Measurements from ENCODE around the gene KRTAP12-4.
"Not testable (repeated sequence)": the region's sequence is repeated elsewhere in the genome, so short reads cannot be mapped to it uniquely, and the experiment has no call there.

The KRTAP12-4 gene

DNA sequence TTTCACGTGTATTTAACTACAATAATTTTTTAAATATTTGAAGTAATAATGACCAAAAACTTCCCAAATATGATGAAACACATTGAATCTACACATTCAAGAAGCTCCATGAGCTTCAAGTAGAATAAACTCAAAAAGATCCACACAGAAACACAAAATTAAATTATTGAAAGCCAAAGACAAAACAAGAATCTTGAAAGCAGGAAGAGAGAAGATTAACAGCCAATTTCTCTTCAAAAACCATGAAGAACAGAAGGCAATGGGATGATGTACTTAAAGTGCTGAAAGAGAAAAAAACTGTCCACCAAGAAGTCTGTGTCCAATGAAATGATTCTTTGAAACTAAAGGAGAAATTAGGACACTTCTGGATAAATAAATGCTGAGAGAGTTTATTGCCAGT, 22.4 kb downstream of the KRTAP12-4 start:
- no peak for DNase-seq (ENCODE audit: low spot score)

DNA sequence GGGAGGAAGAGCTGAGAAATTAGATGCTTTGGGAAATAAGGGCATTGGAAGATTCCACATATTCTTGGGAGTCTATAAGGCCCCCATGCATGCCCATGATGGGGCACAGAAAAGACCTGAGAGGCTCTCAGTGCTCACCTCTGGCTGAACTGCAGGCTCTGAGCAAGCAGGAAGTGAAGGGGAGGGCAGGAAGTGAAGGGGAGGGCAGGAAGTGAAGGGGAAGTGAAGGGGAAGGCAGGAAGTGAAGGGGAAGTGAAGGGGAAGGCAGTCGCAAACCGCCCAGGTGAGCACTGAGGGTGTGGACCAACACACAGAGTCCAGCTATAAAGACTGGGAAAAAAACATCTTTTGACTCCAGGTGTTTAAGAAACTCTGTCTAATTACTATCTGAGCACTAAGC, 24.0 kb downstream of the KRTAP12-4 start:
- no peak for DNase-seq (ENCODE audit: low spot score)

DNA sequence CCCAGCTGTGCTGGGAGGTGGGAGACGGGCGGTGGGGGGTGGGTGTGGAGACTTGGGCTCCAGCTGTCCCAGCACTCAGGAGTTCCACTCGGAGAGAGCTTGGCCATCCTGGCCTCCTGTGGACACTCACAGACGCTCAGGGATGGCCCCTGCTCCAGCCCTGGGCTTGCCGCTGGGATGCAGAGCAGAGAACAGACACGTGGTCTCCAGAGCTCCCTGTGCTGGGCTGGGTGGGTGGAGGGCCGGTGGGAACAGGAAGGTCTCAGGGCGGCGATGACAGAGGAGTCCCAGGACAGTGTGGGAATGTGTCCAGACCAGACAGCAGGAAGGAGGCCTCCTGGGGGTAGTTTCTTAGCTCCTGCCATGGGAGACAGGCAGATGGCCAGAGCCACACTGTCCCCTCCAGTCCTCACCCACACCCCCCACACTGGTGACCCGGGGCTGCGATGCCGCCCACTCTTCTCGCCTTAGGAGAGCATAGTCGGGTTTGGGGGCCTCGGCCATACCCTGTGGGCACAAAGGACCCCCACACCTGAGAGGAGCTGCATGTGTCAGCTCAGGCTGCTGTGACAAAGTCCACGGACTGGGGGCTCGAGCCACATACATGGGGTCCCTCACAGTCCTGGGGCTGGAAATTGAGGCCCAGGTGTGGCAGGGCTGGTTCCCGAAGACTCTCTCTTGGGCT, 25.6 kb downstream of the KRTAP12-4 start:
- DNase-seq (ENCODE audit: low spot score), result no peak

DNA sequence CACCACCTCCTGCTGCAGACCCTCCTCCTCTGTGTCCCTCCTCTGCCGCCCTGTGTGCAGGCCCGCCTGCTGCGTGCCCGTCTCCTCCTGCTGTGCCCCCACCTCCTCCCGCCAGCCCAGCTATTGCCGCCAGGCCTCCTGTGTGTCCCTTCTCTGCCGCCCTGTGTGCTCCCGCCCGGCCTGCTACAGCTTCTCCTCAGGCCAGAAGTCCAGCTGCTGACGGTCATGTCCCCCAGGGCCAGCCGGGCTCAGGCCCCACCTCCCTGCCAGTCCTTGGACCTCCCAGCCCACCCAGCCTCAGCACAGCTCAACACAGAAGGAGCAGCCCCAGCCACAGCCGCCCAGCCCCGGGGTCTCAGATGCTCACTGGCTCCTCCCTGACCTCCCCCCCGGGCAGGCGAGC, 26.6 kb downstream of the KRTAP12-4 start:
- not testable (repeated sequence) for DNase-seq (ENCODE audit: low spot score)

DNA sequence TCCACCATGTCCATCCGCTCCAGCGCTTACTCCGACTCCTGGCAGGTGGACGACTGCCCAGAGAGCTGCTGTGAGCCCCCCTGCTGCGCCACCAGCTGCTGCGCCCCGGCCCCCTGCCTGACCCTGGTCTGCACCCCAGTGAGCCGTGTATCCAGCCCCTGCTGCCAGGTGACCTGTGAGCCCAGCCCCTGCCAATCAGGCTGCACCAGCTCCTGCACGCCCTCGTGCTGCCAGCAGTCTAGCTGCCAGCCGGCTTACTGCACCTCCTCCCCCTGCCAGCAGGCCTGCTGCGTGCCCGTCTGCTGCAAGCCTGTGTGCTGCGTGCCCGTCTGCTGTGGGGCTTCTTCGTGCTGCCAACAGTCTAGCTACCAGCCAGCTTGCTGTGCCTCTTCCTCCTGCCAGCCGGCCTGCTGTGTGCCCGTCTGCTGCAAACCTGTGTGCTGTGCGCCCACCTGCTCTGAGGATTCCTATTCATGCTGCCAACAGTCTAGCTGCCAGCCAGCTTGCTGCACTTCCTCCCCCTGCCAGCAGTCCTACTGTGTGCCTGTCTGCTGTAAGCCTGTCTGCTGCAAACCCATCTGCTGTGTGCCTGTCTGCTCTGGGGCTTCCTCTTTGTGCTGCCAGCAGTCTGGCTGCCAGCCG, 27.2 kb downstream of the KRTAP12-4 start:
- DNase-seq (ENCODE audit: low spot score), result not testable (repeated sequence)

DNA sequence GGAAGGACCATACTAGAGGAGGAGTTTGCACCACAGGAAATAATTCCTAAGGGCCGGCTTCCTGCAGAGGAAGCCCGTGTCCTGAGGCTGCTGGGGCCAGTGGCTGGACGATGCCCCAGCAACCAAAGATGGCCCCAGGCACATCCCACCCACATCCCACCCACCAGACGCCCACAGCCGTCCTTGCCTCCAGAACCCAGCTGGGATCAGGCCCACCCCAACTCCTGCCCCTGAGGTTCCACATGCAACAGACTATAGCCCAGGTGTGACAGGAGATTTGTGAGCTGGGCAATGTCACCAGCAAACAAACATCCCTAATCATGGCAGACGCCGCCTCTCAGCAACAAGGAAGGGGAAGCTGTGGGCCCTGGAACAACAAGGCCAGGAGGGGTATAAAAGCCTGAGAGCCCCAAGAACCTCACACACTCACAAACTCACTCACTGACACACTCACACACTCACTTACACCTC, 27.8 kb downstream of the KRTAP12-4 start, which contains the start of gene KRTAP10-9:
TSS of gene KRTAP10-9 (plus strand) at position 421 of the 471 bp plus-strand sequence. CDS start 79 bp downstream, outside the sequence.
- DNase-seq (ENCODE audit: low spot score), result no peak

DNA sequence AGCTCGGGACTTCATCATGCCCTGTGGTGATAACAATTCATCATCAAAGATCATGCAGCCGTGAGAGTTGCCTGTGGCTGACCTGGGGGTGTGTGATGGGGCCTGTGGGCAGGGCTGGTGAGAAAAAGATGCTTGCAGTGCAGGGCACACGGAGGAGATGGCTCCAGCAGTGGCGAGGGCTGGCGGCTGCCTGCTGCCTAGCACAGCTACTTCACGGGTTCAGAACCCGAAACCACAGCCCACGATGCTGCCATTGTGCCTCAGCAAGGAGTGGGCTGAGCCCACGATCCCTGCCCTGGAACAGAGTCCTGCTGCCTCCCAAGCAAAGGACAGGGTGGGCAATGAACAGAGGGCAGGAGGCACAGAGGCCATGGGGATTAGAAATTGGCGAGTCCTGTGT, 28.2 kb downstream of the KRTAP12-4 start:
- DNase-seq (ENCODE audit: low spot score), result no peak

DNA sequence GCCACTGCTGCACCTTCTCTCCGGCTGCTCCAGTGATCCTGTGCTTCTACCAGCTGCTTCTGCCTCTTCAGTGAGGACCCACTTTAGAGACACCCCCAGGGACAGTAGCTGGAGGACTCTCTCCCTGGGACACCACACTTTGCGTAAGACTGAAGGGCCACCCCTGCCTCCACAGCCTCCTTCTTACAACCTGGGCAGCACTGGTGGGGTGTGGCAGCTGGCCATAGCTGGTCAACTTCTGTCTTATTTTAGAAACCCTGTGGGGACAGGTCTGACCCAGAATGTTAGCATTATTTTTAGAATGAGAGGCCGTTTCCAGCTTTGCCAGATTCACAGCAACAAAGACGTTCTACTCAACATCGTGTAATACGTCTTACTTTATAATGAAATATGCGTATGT, 28.7 kb downstream of the KRTAP12-4 start:
- DNase-seq (ENCODE audit: low spot score), result no peak

DNA sequence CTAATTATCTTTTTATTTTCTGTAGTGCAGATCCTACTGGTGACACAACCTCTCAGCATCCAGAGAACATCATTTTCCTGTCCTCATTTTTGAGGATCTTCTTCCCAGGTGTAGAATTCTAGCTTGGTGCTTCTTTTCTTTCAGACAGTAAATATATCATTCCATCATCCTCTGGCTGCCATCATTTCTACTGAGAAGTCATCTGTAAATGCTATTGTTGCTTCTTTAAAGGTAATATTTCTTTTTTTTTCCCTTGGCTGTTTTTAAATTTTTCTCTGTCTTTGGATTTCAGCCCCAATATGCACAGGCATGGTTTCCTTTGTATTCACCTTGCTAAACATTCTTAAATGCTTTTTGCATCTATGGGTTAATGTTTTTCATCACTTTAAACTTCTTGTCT, 30.9 kb downstream of the KRTAP12-4 start:
- no peak for DNase-seq (ENCODE audit: low spot score)

DNA sequence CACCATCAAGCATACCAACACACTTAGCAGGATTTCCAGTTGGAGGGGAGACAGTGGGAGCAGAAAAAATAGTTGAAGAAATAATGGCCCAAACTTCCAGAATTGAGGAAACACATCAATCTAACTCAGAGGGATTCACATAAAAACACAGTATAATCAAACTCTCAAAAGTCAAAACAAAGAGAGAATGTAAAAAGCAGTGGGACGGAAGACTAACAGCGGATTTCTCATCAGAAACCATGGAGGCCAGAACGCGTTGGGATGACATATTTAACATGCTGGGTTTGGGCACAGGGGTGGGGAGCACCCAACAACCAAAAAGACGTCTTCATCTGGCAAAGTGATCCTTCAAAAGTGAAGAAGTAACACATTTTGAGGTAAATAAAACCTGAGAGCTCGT, 34.6 kb downstream of the KRTAP12-4 start:
- no peak for DNase-seq (ENCODE audit: low spot score)

DNA sequence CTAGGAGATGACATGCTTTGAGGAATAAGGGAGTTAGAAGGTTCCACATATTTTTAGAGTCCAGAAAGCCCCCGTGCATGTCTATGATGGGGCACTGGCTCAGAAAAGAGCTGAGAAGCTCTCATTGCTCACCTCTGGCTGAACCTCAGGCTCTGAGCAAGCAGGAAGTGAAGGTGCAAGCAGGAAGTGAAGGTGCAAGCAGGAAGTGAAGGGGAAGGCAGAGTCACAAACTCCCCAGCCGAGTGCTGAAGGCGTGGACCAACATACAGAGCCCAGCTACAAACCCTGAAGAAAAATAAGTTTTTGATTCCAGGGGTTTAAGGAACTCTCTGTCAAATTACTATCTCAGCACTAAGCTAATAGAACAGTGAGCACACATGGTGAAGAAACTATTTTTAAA, 35.5 kb downstream of the KRTAP12-4 start:
- no peak for DNase-seq (ENCODE audit: low spot score)

DNA sequence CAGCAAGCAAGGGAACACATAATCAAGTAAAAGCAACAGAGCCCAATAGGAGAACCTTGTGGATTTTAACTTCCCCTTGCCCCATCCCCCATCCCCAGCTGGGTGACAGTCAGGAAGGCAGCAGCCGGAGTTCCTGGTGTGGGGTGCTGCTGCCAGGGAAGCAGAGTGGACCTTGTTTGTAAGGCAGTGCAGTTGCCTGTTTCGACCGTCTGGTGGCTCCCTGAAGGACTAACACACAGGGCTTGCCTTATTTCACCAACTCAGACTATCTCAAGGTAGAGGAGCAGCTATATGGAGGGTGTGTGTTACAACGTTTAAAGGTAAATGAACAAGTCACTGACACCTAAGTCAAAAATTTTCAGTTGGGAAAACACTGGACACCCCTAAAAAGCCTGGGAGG, 36.0 kb downstream of the KRTAP12-4 start:
- DNase-seq (ENCODE audit: low spot score), result peak; percentile 29

DNA sequence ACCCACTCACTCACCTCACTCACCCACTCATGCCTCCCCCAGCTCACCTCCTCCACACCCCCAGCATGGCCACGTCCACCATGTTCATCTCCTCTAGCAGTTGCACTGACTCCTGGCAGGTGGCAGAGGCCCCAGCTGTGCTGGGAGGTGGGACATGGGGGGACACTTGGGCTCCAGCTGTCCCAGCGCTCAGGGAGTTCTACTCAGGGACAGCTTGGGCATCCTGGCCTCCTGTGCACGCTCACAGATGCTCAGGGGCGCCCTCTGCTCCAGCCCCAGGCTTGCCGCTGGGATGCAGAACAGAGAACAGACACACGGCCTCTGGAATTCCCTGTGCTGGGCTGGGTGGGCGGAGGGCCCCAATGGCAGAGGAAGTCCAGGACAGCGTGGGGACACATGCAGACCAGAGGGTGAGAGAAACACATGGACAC, 37.4 kb downstream of the KRTAP12-4 start:
- DNase-seq (ENCODE audit: low spot score), result no peak

DNA sequence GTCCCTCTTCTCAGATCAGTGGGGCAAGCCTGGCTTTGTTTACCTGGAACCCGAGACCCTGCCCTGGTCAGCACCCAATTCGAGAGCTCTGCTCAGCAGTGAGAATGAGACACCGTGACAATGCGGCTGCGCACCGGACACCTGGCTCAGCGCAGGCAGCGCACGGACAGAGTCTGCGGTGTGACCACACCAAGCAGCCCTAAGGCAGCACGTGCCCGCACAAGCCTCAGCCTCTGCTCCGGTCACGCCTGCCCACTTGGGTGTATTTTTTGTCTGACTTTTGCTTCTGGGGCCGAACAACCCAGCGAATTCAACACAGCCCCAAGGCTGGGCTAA, 37.9 kb downstream of the KRTAP12-4 start:
- DNase-seq (ENCODE audit: low spot score), result no peak

DNA sequence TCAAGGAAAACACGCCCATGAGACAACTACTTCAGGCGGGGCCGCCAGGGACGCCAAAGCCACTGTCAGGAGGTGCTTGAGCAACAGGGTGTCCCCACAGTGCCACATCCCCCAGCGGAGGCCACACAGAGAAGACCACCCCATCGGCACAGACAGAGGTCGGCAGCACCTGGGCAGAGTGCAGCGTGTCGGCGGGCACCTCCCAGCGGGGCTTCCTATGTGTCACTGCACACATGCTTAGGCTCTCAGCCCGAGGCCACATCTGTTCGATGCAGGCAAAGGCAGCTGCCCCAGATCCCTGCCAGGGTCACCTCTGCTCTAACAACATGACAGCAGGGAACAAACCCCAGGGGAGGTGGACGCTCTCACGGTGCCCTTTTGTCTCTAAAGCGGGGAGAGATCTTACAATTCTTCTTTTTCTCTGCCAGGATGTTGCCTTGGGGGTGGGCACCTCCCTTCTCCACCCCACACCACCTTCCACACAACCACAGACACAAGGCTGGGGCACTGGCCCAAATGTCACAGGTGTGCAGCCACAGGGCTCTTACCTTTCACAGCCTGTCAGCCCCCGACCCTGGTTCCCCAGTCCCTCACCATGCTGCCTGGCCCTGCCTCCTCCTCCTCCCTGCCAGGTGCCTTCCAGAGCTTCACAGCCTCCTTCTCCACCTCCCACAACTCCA, 38.4 kb downstream of the KRTAP12-4 start:
- DNase-seq (ENCODE audit: low spot score), result no peak

DNA sequence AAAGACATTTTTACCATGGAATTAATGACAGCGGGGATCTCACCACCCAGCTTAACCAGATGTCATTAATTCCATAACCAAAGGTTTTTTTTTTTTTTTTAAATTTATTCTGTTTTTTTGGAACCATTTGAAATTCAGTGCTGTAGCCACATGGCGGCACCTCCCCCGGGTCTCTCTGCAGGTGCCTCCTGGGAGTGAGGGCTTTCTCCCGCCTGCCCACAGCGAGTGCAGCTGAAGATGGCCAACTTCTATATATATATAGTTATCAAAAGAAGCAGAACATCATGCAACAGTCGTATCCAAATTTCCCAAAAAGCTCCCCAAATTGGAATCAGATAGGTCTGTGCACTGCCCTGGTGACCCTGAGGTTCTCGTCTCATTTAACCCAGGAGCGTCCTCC, 39.0 kb downstream of the KRTAP12-4 start:
- no peak for DNase-seq (ENCODE audit: low spot score)

DNA sequence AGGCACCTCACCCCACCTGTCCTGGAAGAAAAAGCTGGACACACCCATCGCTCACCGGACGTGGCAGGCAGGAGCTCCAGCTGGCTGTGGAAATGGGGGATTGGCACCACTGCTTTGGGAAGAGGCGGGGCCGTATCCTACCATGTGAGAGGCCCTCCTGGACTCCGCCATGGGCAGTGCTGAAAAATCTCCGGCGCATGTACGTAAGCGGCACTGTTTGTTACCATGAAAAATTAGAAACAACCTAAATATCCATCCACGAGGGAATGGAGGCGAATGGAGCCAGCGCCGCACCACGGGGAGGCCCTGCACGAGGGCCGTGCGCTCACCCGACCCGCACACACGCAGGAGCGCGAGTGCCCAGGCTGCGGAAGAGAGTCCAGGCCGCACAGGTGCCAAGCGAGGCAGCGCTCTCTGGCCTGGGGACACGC, 39.5 kb downstream of the KRTAP12-4 start:
- DNase-seq (ENCODE audit: low spot score), result no peak

DNA sequence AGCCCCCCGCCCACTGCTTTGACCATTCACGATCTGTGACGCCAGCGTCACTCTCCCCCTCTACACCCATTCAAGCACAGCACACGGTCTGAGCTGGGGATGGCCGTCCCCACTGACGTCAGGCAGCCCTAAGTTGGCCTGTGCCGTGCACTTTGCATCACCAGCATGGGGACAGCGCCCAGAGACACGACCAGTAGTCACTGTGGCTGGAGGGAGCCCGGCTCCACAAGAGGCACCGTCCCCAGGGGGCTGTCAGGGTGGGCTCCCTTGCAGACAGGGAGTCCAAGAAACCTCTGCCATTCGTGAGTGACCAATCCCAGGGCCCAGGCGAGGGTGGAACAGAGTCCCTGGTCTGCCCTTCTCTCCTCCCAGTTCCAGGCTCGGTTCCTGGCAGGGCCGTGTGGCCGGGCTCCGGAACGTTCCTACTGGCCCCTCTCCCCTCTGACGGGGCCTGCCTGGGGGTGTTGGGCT, 40.3 kb downstream of the KRTAP12-4 start:
- no peak for DNase-seq (ENCODE audit: low spot score)

DNA sequence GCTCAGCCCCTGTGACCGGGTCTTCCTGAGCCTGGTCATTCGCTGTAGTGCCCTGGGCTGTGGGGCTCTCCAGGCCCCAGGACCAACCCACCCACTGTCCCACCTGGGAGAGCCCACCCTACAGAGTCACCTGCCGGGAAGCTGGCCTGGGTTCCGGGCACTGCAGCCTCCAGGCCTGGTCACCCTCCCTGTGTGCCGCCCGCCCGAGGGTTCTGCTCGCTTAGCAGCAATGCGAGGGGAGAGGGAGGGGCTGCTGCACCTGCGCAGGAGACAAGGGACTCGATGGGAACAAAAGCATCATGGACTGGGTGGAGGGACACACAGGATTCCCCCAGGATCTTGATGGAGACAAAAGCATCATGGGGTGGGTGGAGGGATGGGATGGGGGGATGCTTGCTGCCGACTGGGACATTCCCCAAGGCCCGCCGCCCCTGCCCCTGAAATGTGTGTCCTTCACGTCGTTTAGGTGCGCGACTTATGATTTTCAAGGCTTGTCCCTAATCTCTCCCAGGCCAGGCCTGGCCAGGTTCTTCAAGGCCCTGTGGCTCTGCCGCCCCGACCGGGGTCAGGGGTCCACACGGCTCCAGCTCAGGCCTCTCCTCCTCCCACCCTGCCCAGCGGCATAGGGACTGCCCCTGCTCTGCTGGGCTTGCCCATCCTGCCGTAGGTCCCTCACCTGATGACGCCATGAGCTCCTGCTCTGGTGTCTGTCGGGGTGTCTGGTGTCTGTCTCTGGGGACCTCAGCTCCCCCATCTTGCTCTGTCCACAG, 40.9 kb downstream of the KRTAP12-4 start:
- DNase-seq (ENCODE audit: low spot score), result no peak

DNA sequence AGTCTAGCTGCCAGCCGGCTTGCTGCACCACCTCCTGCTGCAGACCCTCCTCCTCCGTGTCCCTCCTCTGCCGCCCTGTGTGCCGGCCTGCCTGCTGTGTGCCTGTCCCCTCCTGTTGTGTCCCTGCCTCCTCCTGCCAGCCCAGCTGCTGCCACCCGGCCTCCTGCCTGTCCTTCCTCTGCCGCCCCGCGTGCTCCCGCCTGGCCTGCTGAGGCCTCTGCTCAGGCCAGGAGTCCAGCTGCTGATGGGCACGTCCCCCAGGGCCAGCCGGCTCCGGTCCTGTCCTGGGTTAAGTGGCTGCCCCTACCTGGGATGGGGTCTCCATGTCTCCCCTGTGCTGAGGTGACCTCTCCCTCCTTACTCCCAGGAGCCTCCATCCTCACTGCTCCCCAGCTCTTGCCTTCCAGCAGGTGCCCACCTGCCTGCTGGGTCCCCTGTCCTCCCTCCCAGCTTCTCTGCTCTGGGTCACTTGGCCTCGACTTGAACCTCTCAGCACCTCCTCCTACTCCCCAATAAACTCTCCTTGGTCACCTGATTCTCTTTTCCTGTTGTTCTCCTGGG, 41.7 kb downstream of the KRTAP12-4 start:
- DNase-seq (ENCODE audit: low spot score), result no peak

DNA sequence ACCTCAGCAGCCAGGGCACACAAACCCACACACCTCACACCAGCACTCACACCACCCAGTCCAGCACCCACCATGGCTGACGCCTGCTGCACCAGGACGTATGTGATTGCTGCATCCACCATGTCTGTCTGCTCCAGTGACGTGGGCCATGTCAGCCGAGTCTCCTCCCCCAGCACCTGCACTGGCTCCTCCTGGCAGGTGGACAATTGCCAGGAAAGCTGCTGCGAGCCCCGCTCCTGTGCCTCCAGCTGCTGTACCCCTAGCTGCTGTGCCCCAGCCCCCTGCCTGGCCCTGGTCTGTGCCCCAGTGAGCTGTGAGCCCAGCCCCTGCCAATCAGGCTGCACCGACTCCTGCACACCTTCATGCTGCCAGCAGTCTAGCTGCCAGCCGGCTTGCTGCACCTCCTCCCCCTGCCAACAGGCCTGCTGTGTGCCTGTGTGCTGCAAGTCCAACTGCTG, 42.4 kb downstream of the KRTAP12-4 start, which contains the start of gene KRTAP10-8:
TSS of gene KRTAP10-8 (plus strand) at position 51 of the 458 bp plus-strand sequence. CDS start at position 73, 22 bp downstream.
- DNase-seq (ENCODE audit: low spot score), result no peak

DNA sequence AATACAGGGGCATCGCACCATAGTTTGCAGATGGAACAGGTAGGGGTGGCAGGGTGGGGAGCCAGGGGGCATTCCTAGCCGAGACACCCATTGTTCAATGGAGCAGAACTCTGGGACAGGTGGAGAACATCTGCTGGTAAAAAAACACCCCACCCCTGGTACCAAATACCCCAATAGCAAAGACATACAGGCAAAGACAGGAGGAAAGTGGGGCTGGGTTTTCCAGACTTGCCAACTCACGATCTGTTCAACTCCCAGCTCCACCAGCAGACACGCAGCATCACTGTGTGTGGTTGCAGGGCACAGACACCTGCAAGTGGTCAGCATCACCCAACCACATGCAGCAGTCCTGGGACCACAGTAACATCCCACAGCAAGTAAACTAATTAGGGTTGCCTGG, 42.9 kb downstream of the KRTAP12-4 start:
- no peak for DNase-seq (ENCODE audit: low spot score)

All from HuH-7.5 (cell line).